HG03439 (cell line): ENCODE data around the gene RNF157.
"Not testable (repeated sequence)": the region's sequence is repeated elsewhere in the genome, so short reads cannot be mapped to it uniquely, and the experiment has no call there.

Experiments
- ATAC-seq: cut with Tn5 transposase; IDR thresholded peaks from one replicate; pipeline ENCODE4 v1.9.1; 2021; ENCODE audit warnings: mild to moderate bottlenecking, moderate library complexity; ENCODE audit not compliant: unreplicated experiment

Gene RNF157

GRCh38 chr17:76195281-76196096 lies 44.8 kb downstream of the RNF157 start:
- ATAC-seq, result no peak

- ATAC-seq, result no peak
Observed at GRCh38 chr17:76193591-76193990, 46.7 kb downstream of the RNF157 start.

- ATAC-seq, result peak; percentile 33
Observed at GRCh38 chr17:76191896-76192295, 48.4 kb downstream of the RNF157 start.

GRCh38 chr17:76189741-76190140 lies 50.6 kb downstream of the RNF157 start:
- ATAC-seq, result no peak

GRCh38 chr17:76189247-76189646 lies 51.0 kb downstream of the RNF157 start:
- no peak for ATAC-seq

- no peak for ATAC-seq
Observed at GRCh38 chr17:76188213-76189016, 51.9 kb downstream of the RNF157 start.

GRCh38 chr17:76186774-76187173 lies 53.5 kb downstream of the RNF157 start:
- not testable (repeated sequence) for ATAC-seq

GRCh38 chr17:76184290-76184689 lies 56.0 kb downstream of the RNF157 start:
- no peak for ATAC-seq

GRCh38 chr17:76182016-76182764 lies 58.1 kb downstream of the RNF157 start:
- peak; percentile 67 for ATAC-seq

- no peak for ATAC-seq
Observed at GRCh38 chr17:76179496-76180467, 60.5 kb downstream of the RNF157 start.

GRCh38 chr17:76178124-76178523 lies 62.2 kb downstream of the RNF157 start:
- ATAC-seq, result no peak

GRCh38 chr17:76176701-76177574 lies 63.4 kb downstream of the RNF157 start:
- ATAC-seq, result no peak

GRCh38 chr17:76174037-76174436 lies 66.3 kb downstream of the RNF157 start:
- ATAC-seq, result no peak

- no peak for ATAC-seq
Observed at GRCh38 chr17:76173474-76173873, 66.8 kb downstream of the RNF157 start.

- no peak for ATAC-seq
Observed at GRCh38 chr17:76171706-76172105, 68.6 kb downstream of the RNF157 start.

GRCh38 chr17:76170114-76170513 lies 70.2 kb downstream of the RNF157 start:
- no peak for ATAC-seq

GRCh38 chr17:76166906-76167305 lies 73.4 kb downstream of the RNF157 start:
- ATAC-seq, result no peak

- ATAC-seq, result no peak
Observed at GRCh38 chr17:76166168-76166567, 74.1 kb downstream of the RNF157 start.

GRCh38 chr17:76164331-76164730 lies 76.0 kb downstream of the RNF157 start:
- no peak for ATAC-seq
